Calu3 (cell line): ENCODE results near the gene FN3KRP. TPM values are rescaled to one million over a fixed set of nuclear protein-coding genes. Genes with fewer than 3 reads are reported as not detected.

Source experiments
- BruUV-seq: library from RNA; stranded (reverse); fragments of 400-500 nt; replicated peaks from 2 replicates; lab custom pipeline; 2021; lab: Mats Ljungman, UMichigan
- CTCF ChIA-PET: fragments of 300-600 bp; sonication (Branson Sonifier 250); formaldehyde crosslinking; loops from one replicate; lab custom pipeline; 2022; ENCODE audit warnings: antibody characterized with exemption; lab: Charles Lee
- DNase-seq: peaks from one replicate; pipeline ENCODE4 v3.0.0; 2022
- H3K27ac Mint-ChIP-seq: one replicate; pipeline ENCODE4 v1.8.0; 2022; ENCODE audit warnings: mixed read lengths; ENCODE audit not compliant: unreplicated experiment
- H3K27me3 Mint-ChIP-seq: one replicate; pipeline ENCODE4 v1.8.0; 2022; ENCODE audit warnings: mixed read lengths; ENCODE audit not compliant: unreplicated experiment
- H3K36me3 Mint-ChIP-seq: one replicate; pipeline ENCODE4 v1.8.0; 2022; ENCODE audit warnings: mild to moderate bottlenecking, moderate library complexity, mixed read lengths; ENCODE audit not compliant: insufficient read depth, unreplicated experiment
- H3K4me1 Mint-ChIP-seq: one replicate; pipeline ENCODE4 v1.8.0; 2022; ENCODE audit warnings: mild to moderate bottlenecking, low read depth, mixed read lengths; ENCODE audit not compliant: unreplicated experiment
- H3K4me3 Mint-ChIP-seq: one replicate; pipeline ENCODE4 v1.8.0; 2022; ENCODE audit warnings: mild to moderate bottlenecking, low read depth, moderate library complexity, mixed read lengths; ENCODE audit not compliant: unreplicated experiment
- H3K9me3 Mint-ChIP-seq: one replicate; pipeline ENCODE4 v1.8.0; 2022; ENCODE audit warnings: low read depth, mixed read lengths; ENCODE audit not compliant: unreplicated experiment
- intact Hi-C: fragments of 100-400 bp; cut with micrococcal nuclease; formaldehyde crosslinking; loops from one replicate; pipeline ENCODE4 v1.10.0; 2022; ENCODE audit not compliant: unreplicated experiment
- total RNA-seq: library from RNA; stranded (reverse); gene quantifications from 2 replicates; pipeline ENCODE4 v1.2.3, GENCODE V29; 2022
- TF ChIP-seq, protein P1 (sequence below): fragments of 200-600 bp; IDR thresholded peaks from one replicate; pipeline ENCODE4 v1.8.0; 2022; ENCODE audit warnings: antibody characterized with exemption; ENCODE audit not compliant: unreplicated experiment

Gene FN3KRP
- total RNA-seq, 1 experiment from 2014 or later = 49.9 TPM

DNA sequence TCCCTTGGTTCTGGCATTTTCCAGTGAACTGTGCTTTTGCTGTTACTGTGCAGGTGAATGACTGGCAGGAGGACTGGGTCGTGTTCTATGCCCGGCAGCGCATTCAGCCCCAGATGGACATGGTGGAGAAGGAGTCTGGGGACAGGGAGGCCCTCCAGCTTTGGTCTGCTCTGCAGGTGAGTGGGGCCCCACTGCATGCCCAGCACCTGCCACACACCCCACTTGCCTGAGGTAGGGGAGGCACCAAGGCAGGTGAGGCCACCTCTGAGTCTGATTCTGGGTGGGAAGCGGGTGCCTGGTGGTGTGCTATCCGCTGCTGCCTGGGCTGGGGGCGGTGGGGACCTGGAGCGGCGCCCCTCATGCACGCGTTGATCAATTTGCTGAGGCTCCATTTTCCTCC, 9.9 kb downstream of the FN3KRP start:
- H3K4me1 Mint-ChIP-seq = no peaks in the 10 kb centered on the region
- H3K36me3 Mint-ChIP-seq = peaks cover 39% of the 10 kb centered on the region
- DNase-seq = no peak
- TF ChIP-seq, protein P1, sequence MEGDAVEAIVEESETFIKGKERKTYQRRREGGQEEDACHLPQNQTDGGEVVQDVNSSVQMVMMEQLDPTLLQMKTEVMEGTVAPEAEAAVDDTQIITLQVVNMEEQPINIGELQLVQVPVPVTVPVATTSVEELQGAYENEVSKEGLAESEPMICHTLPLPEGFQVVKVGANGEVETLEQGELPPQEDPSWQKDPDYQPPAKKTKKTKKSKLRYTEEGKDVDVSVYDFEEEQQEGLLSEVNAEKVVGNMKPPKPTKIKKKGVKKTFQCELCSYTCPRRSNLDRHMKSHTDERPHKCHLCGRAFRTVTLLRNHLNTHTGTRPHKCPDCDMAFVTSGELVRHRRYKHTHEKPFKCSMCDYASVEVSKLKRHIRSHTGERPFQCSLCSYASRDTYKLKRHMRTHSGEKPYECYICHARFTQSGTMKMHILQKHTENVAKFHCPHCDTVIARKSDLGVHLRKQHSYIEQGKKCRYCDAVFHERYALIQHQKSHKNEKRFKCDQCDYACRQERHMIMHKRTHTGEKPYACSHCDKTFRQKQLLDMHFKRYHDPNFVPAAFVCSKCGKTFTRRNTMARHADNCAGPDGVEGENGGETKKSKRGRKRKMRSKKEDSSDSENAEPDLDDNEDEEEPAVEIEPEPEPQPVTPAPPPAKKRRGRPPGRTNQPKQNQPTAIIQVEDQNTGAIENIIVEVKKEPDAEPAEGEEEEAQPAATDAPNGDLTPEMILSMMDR = no peak
- intact Hi-C loops = no loop called here
- H3K27me3 Mint-ChIP-seq = no peaks in the 10 kb centered on the region
- CTCF ChIA-PET = interaction anchor here (0.6 kb wide), 1 partner anchor 25 kb away, joined by 5 read pairs; no protein-coding TSS in a partner anchor
- no TSS peak for BruUV-seq
- H3K4me3 Mint-ChIP-seq = no peak overlapping the region
- H3K9me3 Mint-ChIP-seq = no peaks in the 10 kb centered on the region
- no peak overlapping the region for H3K27ac Mint-ChIP-seq

DNA sequence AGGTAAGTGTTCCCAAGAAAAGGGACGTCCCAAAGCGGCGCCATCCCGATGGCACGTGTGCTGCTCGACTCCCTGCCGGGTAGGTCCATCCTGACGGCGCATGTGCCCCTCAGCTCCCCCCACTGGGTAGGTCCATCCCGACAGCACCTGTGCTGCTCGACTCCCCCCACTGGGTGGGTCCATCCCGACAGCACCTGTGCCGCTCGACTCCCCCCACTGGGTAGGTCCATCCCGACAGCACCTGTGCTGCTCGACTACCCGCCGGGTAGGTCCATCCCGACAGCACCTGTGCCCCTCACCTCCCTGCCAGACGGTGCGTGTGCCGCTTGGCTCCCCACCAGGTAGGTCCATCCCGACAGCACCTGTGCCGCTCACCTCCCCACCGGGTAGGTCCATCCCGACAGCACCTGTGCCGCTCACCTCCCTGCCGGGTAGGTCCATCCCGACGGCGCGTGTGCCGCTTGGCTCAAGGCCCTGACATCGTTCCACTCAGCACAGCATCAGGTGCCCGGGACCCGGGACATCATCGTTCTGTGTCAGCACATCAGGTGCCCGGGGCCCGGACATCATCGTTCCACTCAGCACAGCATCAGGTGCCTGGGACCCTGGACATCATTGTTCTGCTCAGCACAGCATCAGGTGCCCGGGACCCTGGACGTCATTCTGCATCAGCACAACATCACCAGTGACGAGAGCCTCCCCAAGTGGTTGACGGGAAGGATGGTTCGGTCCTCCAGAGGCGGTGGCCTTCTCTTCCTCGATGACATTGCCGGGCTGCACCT, 13.2 kb downstream of the FN3KRP start:
- H3K9me3 Mint-ChIP-seq = peaks cover 5% of the 10 kb centered on the region
- no peaks in the 10 kb centered on the region for H3K4me1 Mint-ChIP-seq
- CTCF ChIA-PET = interaction anchor here (0.7 kb wide), 1 partner anchor 392 kb away, joined by 5 read pairs; no protein-coding TSS in a partner anchor
- peaks cover 37% of the 10 kb centered on the region for H3K36me3 Mint-ChIP-seq
- BruUV-seq = no TSS peak
- intact Hi-C loops = no loop called here
- H3K4me3 Mint-ChIP-seq = no peak overlapping the region
- H3K27ac Mint-ChIP-seq = no peak overlapping the region
- TF ChIP-seq, protein P1 = no peak
- DNase-seq = no peak
- no peaks in the 10 kb centered on the region for H3K27me3 Mint-ChIP-seq

DNA sequence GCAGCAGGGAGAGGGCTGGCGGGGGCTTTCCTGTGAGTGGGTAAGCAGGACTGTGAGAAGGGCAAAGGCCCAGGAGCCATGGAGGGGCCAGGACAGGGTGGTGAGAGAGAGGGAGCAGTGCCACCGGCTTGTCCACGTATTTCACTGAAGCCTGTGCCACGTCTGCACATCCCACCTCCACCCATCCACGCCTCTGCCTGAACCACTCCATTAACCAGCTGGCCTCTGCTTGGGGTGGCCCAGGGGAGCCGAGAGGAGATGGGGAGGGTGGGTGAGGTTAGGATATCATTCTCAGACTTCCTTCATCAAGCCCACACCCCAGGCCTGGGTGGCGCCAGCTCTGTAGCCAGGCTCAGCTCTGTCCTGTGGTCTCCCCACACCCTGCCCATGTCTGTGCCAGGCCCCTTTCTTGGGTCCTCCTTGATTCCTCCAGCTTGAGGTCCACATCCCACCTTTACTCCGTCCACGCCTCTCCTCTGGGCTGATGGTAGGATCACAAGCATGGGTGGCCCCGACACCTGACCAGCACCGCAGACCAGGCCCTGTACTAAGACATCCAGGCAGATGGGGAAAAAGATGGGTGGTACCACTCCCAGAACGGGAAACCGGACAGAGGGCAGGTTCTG, 15.7 kb downstream of the FN3KRP start:
- no TSS peak for BruUV-seq
- Mint-ChIP-seq H3K27ac (no peak overlapping the region), H3K9me3 (peaks cover 5% of the 10 kb centered on the region), H3K4me1 (no peaks in the 10 kb centered on the region), H3K27me3 (no peaks in the 10 kb centered on the region), H3K4me3 (no peak overlapping the region), H3K36me3 (peaks cover 45% of the 10 kb centered on the region)
- intact Hi-C loops = no loop called here
- DNase-seq = no peak
- TF ChIP-seq, protein P1 = no peak
- CTCF ChIA-PET = no interaction called here

DNA sequence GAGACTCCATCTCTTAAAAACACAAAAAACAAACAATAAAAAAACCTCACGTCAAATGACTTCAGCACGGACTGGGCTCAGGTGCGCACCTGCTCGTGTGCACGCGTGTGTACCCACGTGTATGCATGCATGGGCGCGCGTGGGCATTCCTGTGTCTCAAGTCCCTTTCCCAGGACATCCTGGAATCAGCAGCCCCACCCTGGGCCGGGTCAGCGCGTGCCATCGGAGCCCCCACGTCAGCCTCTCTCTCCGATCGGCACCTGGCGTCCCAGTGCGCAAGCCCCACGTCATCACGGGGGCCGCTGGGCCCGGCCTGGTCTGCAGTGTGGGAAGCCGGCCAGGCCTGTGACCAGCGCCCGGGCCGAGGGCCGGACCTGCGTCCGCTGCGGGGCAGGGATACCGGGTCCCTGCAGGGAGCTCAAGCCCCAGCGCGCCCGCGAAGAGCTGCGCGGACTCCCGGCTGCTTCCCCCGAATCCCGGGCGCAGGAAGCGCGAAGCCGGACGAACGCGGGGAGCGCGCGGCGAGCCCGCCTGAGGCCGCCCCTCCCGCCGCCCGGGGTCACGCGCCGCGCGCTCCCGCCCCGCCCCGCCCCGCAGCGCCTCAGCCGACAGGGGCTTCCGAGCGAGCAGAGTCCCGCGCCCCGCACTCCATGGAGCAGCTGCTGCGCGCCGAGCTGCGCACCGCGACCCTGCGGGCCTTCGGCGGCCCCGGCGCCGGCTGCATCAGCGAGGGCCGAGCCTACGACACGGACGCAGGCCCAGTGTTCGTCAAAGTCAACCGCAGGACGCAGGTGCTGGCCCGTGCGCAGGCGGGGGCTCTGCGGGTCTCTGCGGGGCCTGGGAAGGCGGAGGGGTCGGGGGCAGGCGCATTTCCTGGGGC, 18.7 kb downstream of the FN3KRP start, which contains the start of gene FN3K:
TSS of gene FN3K (plus strand) at position 629 of the 880 bp plus-strand sequence. CDS start at position 651, 22 bp downstream.
- no peaks in the 10 kb centered on the region for H3K27me3 Mint-ChIP-seq
- H3K27ac Mint-ChIP-seq = no peak within 1 kb of the TSS
- H3K4me1 Mint-ChIP-seq = no peaks in the 10 kb centered on the region
- H3K9me3 Mint-ChIP-seq = peaks cover 5% of the 10 kb centered on the region
- no TSS peak for BruUV-seq
- CTCF ChIA-PET = no interaction called here
- peak within 1 kb of the TSS; percentile 68 for H3K4me3 Mint-ChIP-seq
- TF ChIP-seq, protein P1 = no peak
- peaks cover 30% of the 10 kb centered on the region for H3K36me3 Mint-ChIP-seq
- intact Hi-C loops = no loop called here
- DNase-seq = peak; percentile 62
